AG08395 (cell line): ENCODE data around the gene LAMA3.
A peak's percentile ranks its signal among the peaks of the same experiment; 100 is the strongest.

Experiments used
- DNase-seq: peaks from one replicate; pipeline ENCODE4 v3.0.0; 2012; ENCODE audit warnings: mixed read lengths, low spot score

LAMA3 gene

DNA sequence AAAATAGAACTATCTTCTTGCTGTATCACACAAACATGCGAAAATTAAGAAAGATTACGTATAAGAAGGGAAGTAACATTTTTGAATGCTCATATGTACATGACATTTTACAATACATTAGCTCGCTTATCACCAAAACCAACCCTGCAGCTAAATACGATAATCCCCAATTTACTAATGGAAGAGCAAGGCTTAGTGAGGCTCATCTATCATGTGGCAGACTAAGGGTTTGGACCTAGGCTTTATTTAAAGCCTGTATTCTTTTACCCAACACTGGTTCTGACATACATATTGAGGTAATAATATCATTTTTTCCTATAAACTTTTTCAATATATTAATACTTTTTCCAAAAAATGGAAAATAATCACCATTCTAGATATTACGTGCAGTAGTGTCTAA lies 208.5 kb downstream of the LAMA3 start:
- no peak for DNase-seq

DNA sequence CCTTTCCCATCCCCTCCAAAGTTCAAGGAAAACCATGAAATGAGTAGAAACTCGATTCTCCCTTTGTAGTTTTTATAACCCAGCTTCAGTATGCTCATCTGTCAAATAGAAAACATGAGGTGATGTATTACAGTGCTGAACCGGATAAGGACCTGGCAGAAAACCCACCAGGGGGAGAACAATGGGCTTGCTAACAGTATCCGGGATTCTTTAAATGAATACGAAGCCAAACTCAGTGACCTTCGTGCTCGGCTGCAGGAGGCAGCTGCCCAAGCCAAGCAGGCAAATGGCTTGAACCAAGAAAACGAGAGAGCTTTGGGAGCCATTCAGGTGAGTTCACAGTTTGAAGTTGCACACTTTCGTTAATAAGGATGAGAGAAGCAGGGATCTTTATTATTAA lies 211.7 kb downstream of the LAMA3 start:
- no peak for DNase-seq

DNA sequence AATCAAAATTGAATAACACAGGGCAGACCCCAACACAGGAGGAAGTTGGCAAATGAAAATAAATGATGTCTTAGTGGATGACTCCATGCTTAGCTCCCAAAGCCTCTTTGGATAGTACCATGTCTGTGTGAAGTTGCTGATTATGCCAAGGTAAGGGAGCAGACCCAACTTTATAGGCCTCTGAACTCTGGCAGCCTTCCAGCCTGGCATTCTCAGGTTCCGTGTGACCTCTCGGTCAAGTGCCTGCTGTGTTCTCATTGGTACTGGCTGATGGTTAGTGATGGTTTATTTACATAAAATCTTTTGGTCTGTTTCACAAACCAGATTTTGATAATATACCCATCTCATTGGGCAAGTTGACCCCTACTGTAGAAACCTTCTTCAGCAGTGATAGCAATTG lies 213.1 kb downstream of the LAMA3 start:
- no peak for DNase-seq

DNA sequence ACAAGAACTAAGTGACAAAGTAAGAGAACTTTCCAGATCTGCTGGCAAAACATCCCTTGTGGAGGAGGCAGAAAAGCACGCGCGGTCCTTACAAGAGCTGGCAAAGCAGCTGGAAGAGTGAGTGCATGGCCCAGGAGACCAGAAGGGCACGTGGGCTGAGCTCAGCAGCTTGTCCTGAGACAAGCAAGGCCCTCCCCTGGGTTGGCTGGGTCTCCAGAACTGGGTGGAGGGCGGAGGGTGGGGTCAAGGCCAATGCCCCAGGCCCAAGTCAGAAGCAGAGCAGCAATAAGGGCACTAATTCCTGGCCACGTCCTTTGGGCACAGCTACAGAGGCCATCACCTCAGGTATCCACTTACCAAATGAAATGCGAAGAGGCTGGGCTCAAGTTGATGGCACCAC lies 214.7 kb downstream of the LAMA3 start:
- DNase-seq, result no peak

DNA sequence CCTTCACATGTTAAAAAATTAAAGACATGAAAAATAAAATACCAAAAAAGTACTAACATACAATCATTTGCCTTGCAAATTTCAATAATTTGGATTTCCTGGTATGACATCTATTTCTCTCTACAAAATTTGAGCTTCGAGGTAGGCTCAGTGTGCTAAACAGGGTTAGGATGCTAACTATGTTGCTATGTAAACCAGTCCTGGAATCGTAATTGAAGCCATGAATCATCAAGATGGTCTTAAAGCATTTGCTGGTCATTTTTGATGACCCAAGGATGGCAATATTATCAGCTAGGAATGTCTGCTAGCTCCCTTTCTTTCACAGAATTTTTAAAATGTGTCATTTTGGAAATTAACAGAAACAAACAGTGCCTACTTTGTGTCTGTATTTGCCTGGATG lies 217.4 kb downstream of the LAMA3 start:
- no peak for DNase-seq

DNA sequence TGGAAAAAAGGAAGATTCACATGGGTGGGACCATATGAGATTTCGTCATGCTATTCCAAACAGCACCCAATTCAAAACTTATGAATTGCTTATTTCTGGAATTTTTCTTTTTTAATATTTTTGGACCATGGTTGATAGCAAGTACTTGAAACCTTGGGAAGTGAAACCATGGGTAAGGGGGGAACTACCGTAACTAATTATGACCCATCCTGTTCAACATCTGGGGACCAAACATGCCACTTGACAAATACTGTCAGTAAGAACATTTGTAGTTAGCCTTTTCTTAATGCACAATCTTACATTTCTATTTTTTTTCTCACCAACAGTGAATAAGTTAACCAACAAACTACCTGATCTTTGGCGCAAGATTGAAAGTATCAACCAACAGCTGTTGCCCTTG lies 219.6 kb downstream of the LAMA3 start:
- DNase-seq, result no peak

DNA sequence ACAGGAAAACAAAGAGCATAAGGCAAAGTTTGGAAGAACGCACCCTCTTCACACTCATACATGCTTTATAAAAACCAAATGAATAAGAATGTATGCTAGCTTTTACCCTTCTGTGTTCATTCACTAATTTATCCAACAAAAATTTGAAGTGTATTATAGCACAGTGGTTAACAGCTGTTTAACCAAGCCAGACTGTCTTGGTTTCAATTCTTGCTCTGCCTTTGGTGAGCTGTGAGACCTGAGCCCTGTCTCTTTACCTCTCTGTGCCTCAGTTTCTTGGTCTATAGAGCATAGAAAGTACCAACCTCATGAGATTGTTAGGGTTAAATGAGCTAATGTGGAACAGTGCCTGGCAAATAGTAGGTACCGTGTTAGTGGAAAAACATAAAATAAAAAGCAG lies 220.8 kb downstream of the LAMA3 start:
- DNase-seq, result no peak

DNA sequence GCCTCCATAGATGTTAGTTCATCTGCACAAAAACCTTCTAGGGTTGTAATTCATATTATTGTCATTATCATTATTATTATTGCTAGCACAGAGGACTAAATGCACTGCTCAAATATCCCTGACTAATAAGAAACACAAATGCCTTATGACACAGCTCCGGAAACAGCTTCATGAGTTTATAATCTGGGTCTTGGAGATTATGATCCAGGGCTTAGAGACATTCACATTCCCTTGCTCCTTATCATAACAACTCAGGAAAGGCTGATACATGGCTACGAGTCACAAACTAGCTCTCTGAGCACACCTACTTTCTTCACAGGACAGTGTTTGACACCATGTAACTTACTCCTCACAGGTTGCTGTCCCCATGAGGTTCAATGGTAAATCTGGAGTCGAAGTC lies 223.1 kb downstream of the LAMA3 start:
- DNase-seq, result no peak

DNA sequence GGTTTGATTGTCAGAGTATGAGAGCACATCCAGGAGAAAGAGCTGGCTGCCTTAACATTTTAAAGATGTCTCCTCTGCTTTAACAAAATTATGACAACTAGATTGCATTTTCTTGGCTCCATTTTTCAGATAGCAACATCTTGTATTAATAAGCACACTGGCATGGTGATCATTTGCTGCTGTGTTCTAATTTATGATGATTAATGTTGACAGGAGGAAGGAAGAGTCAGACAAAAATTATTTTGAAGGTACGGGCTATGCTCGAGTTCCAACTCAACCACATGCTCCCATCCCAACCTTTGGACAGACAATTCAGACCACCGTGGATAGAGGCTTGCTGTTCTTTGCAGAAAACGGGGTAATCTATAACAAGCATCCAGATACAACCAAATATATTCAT lies 227.1 kb downstream of the LAMA3 start:
- no peak for DNase-seq

DNA sequence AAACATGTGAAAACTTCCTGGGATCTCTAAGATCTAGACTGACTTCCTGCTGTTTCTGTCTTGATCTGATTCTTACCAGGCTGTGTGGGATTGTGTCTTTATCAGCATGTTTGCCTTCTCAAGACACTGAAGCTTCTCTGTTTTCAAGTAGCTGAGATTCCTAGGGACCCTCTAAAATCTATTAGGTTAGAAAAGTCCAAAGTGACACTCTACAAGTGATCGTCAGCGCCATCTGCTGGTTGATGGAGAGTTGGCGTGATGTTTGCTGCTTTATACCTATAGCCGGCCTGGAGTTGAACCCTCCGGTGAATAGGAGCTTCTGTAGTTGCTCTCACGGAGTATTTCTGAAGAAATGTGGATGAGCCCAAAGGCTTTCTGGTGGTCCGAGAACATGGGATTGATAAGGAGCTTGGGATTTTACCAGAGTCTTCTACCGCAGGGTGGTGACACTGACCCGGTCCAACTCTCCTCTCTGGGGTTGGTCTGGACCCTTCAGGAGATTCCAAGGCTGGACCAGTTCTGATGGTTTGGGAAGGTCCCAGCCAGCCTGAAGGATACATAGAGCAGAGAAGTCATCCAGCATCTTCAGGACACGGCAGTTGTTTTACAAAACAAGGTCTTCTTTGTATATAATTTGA lies 229.3 kb downstream of the LAMA3 start:
- peak; percentile 56 for DNase-seq

DNA sequence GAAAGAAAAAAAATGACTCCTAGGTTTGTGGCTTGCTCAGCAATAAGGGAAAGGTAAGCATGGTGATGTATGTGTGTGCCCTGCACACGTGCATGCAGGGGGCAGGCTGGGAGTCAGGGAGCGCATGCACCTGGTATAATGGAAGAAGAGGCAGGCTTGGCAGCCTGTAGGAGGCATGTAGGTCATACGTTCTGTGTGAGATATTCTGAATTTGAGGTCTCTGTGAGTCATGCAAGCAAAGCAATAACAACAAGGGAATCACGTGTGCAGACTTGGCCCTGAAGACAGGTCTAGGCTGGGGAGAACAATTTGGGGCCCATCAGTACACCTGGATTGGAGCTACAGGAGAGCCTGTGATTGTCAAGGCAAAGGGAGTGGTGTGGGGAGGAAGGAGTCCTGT lies 230.8 kb downstream of the LAMA3 start:
- DNase-seq, result no peak

DNA sequence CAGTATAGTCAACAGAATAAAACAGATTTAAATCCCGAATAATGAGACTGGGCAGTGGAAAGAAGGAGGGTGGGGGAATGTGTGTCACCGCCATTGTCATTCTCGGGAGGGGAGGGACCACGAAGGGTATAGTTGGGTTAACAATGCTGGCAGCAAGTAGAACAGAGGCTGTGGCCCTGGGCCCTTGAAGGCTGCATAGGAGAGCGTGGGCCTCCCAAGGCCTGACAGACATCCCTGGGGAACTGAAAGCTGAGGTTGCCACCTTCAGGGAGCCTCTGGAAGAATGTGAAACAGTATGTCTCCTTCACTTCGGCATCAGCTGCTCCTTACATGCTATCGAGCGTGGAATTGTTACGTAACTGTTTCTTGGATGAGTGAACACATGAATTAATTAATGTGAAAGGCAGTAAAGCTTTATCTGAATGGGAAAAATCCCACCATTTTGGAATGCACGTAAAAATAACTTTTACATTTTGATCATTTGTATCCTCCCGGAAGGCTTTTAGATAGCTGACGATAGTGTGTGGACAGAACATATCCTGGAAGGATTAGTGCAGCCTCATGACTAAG lies 232.5 kb downstream of the LAMA3 start:
- DNase-seq, result no peak

DNA sequence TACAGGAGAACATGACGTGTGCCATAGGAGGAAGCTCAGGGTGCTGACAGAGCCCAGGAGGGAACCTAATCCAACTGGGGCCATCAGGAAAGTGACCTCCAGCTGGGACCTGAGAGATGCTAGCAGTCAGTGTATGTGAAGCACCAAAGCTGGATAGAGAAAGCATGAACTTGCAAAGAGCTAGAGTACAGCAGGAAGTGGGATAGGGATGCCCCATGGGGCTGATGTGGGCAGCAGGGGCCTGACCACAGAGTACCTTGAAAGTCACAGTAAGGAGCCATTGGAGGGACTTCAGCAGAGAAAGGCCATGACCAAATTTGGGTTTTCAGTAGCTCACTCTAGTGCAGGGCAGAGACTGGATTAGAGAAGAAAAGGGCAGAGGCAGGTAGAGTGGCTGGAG lies 233.7 kb downstream of the LAMA3 start:
- DNase-seq, result no peak

DNA sequence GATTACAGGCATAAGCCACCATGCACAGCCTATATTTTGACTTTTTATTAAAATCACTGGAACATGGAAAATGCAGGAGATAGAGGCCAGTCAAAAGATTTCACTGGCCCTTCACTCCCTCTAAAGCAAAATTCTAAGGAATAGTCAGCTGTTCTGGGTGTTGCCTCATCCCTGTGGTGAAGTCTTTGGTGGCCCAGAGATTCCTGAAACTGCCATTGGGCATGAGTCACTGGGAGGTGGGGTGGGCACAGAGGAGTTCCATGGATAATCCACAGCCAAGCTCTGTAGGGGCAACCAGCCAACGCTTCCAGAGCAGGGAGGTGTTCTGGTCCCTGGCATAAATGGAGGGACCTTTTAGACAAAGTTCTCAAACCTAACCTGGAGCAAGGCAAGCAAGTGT lies 235.6 kb downstream of the LAMA3 start:
- DNase-seq, result peak; percentile 88

DNA sequence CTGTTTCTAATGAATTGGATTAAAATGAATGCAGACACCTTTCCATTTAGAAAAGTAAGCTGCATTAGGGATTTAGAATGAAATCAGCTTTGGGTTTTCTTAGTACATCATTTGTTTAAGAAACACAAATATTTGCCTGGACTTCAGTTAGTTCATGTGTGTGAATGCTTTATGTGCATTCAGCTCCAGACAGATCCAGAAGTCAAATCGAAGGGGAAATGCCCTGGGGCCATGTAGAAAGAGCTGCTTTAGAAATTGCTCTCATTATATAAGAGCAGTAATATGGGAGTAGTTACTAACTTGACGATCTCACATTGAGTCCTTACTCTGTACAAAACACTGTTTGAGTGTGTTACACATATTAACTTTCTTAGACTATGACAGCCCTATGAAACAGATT lies 237.3 kb downstream of the LAMA3 start:
- DNase-seq, result no peak

DNA sequence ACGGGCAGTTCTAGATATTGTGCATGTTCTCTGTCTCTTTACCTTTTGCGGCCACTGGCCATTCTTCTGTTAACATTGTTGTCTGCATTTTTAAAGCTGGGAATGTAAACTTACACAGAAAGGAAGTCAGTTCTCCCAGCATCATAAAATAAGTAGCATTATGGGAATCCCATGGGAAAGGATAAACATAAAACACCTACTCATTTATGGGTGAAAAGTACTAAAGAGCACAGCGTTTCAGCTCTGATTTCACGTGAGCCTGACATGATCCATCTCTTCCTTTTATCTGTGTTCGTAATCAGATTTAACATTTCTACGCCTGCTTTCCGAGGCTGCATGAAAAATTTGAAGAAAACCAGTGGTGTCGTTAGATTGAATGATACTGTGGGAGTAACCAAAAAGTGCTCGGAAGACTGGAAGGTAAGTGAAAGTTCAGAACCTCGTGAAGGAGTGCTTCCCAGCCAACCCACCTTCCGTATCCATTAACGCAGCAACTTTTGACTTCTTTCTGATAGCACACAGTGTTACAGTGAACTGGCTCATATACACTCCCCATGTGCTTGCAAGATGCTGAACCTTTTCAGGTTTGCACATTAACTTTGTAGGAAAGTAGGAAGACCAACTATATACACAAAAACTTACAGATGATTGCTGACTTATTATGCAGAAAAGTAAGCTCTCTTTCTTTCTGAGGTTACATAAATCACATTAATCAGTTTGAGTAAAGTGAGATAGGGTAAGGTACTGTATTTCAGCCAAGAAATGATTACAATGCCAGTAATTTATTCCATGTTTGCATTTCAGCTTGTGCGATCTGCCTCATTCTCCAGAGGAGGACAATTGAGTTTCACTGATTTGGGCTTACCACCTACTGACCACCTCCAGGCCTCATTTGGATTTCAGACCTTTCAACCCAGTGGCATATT lies 238.8 kb downstream of the LAMA3 start:
- DNase-seq, result no peak

DNA sequence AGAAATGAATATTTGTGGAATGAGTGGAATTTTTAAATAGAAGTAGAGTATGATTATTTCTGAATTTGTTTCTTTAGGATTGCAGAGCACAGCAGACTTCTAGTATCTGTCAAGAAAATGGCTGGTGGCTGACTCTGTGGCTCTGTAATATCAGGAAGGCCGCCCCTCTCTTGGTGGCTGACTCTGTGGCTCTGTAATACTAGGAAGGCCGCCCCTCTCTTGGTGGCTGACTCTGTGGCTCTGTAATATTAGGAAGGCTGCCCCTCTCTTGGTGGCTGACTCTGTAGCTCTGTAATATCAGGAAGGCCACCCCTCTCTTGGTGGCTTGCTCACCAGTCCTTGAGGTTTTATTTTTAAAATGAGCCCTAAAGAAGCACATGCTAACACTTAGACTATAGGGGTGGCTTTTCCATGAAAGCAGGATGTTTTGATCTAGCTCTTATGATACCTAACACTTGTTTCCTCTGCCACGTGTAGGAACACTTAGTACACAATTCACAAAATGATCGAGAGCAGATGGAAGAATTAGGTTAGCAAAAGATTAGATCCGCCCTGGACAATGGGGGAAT lies 240.2 kb downstream of the LAMA3 start:
- no peak for DNase-seq

DNA sequence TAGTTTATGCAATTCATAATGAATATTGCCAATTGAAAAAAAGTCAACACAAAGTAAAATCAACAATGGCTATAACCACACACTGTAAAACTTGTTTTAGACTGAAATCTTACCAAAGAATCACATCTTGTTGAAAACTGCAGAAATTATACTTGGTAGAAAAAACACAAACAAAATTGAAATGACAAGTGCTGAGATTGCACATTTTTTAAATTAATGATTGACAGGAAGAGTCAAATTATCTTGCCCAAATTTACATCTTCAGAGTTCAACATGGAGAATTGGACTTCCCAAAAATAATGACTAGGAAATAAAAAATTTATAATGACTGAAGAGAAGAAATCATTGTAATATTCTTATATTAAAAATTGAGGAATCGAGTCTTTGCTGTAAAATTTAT lies 240.7 kb downstream of the LAMA3 start:
- no peak for DNase-seq

DNA sequence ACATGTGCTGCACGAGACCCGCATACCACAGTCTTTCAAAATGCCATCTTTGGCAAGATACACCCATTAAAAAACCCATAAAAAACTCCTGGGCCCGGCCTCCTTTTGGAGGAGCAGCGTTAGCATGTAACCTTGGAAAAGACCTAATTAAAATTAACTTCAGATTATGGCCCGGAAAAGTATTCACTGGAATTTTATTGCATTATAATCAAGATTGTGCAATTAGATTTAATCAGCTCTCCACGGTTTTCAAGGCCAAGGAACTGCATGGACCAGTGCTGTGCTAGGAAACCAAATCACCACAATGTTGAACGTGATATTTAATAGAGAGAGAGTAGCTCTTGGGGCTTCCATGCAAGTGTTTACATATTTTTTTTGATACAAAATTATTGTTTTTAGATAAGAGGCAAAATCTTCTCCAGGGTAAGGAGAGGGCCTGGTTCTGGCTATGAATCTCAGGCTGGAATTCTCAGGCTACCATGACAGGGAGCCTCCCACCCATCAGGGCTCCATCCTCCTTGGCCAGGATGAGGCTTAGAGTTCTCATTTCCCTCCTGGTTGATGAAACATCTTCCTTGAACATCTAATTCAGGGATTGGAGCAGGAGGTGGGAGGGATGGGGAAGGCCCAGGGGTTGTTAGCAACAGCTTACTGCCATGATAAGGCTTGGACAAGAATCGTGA lies 243.3 kb downstream of the LAMA3 start:
- peak; percentile 45 for DNase-seq

DNA sequence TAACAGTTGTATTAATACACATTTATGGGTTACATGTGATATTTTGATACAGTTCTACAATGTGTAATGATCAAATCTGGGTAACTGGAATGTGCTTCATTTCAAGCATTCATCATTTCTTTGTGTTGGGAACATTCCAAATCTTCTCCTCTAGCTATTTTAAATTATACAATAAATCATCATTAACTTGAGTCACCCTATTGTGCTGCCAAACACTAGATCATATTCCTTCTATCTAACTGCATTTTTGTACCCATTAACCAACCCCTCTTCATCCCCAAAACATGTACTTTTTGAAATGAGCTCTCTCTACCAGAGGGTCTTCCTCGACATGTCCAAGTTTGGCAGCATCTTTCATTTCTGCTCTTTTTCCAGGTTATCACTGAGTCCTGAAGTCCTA lies 244.2 kb downstream of the LAMA3 start:
- no peak for DNase-seq

DNA sequence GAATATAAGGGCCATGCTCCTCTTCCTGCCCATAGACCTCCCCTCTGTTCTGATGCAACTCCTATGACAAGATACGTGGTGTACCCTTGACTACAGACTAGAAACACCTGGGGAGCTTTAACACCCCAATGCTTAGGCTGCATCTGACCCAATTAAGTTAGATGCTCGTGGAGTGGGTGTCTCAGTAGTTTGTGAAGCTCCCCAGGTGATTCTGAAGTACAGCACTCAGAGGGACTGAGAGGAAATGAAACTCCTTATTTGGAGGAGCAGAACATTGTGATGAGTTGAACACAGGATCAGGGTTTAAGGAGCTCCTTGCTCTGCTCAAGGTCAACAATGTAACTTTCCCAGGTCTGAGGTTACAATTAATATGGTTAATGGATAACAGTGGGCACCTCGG lies 245.0 kb downstream of the LAMA3 start:
- DNase-seq, result no peak

DNA sequence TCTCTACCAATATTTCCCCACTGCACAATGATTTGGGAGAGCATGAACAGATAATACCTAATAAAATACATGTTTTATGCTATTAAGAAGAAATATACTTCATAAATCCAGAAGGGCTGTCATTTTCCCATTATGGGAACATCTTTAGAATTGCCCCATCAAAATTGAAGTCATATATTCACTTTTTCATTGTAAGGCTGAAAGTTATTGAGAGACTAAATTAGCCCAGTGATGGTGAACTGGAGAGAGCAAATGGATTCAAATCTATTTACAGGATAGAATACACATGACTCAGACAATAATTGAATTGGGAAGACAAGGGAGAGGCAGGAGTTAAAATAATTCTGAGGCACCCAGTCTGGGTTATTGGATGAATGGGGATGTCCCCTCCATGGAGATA lies 245.6 kb downstream of the LAMA3 start:
- DNase-seq, result no peak
